ENCODE measurements around the gene DNAAF5.

DNA sequence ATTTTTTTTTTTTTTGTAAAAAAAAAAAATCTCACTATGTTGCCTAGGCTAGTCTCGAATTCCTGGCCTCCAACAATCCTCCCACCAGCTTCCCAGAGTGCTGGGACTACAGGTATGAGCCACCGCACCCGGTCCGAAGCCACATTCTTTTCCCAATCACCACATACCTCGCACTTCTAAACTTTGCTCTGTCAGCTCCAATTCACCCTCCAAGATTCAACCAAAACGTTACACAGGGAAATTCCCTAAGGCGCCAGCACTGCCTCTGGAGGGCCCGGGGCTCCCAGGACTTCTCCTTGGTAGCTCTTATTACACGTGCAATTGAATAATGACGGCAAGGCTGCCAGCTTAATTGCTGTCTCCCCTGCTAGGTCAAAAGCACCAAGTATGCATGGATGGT lies 10.3 kb upstream of the DNAAF5 start:
- no peak for TF ChIP-seq CTCF (IDR thresholded peaks at IDR 0.05)
- no peak for TF ChIP-seq POLR2A (IDR thresholded peaks at IDR 0.05)

All from body of pancreas (tissue), 4 donors.